K562 (cell line): Measurements from ENCODE around the gene OVCA2. TPM values are rescaled to one million over a fixed set of nuclear protein-coding genes. Genes with fewer than 3 reads are reported as not detected.

Source experiments
- ATF3 ChIP-seq, 2 experiments: fragments of 450-650 bp in 1 of 2; sonication (generic) in 1 of 2; formaldehyde crosslinking in 1 of 2; IDR thresholded peaks in 1 of 2; conservative IDR thresholded peaks in 1 of 2; 2 replicates each; pipeline versions ENCODE4 v1.6.1 to v1.8.1; 2016 to 2023; ENCODE audit warnings: mild to moderate bottlenecking in 2 of 2, moderate library complexity in 2 of 2, inconsistent platforms in 1 of 2, missing genetic modification reagents in 1 of 2
- CTBP1 ChIP-seq: fragments of 450-650 bp; IDR thresholded peaks from 2 replicates; pipeline ENCODE4 v1.6.1; 2016; ENCODE audit warnings: borderline replicate concordance
- NR2C1 ChIP-seq, 2 experiments: fragments of 450-650 bp; IDR thresholded peaks; 2 replicates each; pipeline ENCODE4 v1.6.1; 2017; ENCODE audit warnings: mild to moderate bottlenecking in 2 of 2, antibody characterized with exemption in 1 of 2, inconsistent platforms in 1 of 2, missing compliant biosample characterization in 1 of 2, missing genetic modification characterization in 1 of 2
- ZNF318 ChIP-seq, 2 experiments: fragments of 450-650 bp; IDR thresholded peaks; 2 replicates each; pipeline ENCODE4 v1.6.1; 2016; ENCODE audit warnings: mild to moderate bottlenecking in 2 of 2, borderline replicate concordance in 1 of 2, low read depth in 1 of 2, moderate library complexity in 1 of 2
- ZNF511 ChIP-seq: sonication (generic); formaldehyde crosslinking; IDR thresholded peaks from 2 replicates; pipeline ENCODE4 v1.8.0; 2022; ENCODE audit warnings: mild to moderate bottlenecking, missing genetic modification reagents
- polyA plus RNA-seq, 8 experiments: library from polyadenylated mRNA; depleted of rRNA in 4 of 8; stranded (reverse) in 5 of 8; unstranded in 3 of 8; fragments of >200 nt; fragmentation: Nextera tagmentation in 2 of 8; fragmentation: Illumina TruSeq in 1 of 8; extraction: Ambion mirVana in 2 of 8; extraction: Trizol in 1 of 8; gene quantifications; 2 replicates each; pipeline versions ENCODE4 v1.2.1 to v1.2.3, GENCODE V29; 2011 to 2014; ENCODE audit warnings: inconsistent platforms in 1 of 8, missing spikeins in 1 of 8
- total RNA-seq, 7 experiments: library from RNA; depleted of rRNA in 6 of 7; stranded (reverse); fragments of >200 nt in 6 of 7; fragmentation: Illumina TruSeq in 2 of 7; extraction: Trizol in 2 of 7; gene quantifications; 2 replicates each; pipeline versions ENCODE4 v1.2.1 to v1.2.3, GENCODE V29; 2011 to 2021; ENCODE audit warnings: low replicate concordance in 1 of 7

OVCA2 gene
- total and polyA plus RNA-seq, 9 of the 15 experiments (the other 6 are each of a cell fraction or from before 2014, with no cell fraction given) = 3.0 to 23.7 (median 14.1) TPM

GRCh38 chr17:2084036-2084765 lies 42.4 kb downstream of the OVCA2 start (continued):
- TF ChIP-seq ZNF318 (IDR thresholded peaks at IDR 0.05; ENCODE audit: borderline replicate concordance in 1 of 2, low read depth in 1 of 2) (0 out of 4 replicates have a peak, but pooled peaks of 1 of the 2 experiments have one; percentile 56), CTBP1 (no peak), ZNF511 (CRISPR knock-in tag) (no peak), NR2C1 (IDR thresholded peaks at IDR 0.05) (no peak), NR2C1 (tag; IDR thresholded peaks at IDR 0.05) (0 out of 2 replicates have a peak, but pooled peaks have one; percentile 20), ATF3 (IDR thresholded peaks at IDR 0.05) (peak; percentile 58; the same call in 1 of the 2 replicates), ATF3 (CRISPR knock-in tag; conservative IDR thresholded peaks at IDR 0.05) (no peak)
